Right hindlimb (tissue), 1 donor: ENCODE data around the gene BIRC3.
"Not testable (repeated sequence)": the region's sequence is repeated elsewhere in the genome, so short reads cannot be mapped to it uniquely, and the experiment has no call there.

ENCODE experiments used
- DNase-seq: peaks from one replicate; pipeline ENCODE4 v3.0.0-alpha.2; 2018

BIRC3 gene

GRCh38 chr11:102330231-102330630 lies 12.9 kb downstream of the BIRC3 start:
- DNase-seq, result no peak

GRCh38 chr11:102331341-102331740 lies 14.1 kb downstream of the BIRC3 start:
- no peak for DNase-seq

- no peak for DNase-seq
Measured at GRCh38 chr11:102332611-102332994, 15.3 kb downstream of the BIRC3 start.

- DNase-seq, result no peak
Measured at GRCh38 chr11:102338479-102339010, 21.3 kb downstream of the BIRC3 start.

- not testable (repeated sequence) for DNase-seq
Measured at GRCh38 chr11:102341311-102341710, 24.0 kb downstream of the BIRC3 start.

GRCh38 chr11:102341844-102342318 lies 24.6 kb downstream of the BIRC3 start:
- peak; percentile 81 for DNase-seq

- no peak for DNase-seq
Measured at GRCh38 chr11:102343809-102344208, 26.5 kb downstream of the BIRC3 start.

- DNase-seq, result peak; percentile 27
Measured at GRCh38 chr11:102345904-102346303, 28.6 kb downstream of the BIRC3 start.

- DNase-seq, result no peak
Measured at GRCh38 chr11:102346456-102346747, 29.1 kb downstream of the BIRC3 start.

- peak; percentile 96 for DNase-seq
Measured at GRCh38 chr11:102346748-102347461, 29.6 kb downstream of the BIRC3 start, which contains the start of gene BIRC2. Gene BIRC2 (plus strand): TSS chr11:102347214. CDS start chr11:102349855, 2,641 bp downstream.

GRCh38 chr11:102347462-102348370 lies 30.4 kb downstream of the BIRC3 start:
- DNase-seq, result peak; percentile 30

GRCh38 chr11:102357116-102357515 lies 39.8 kb downstream of the BIRC3 start:
- DNase-seq, result no peak

- DNase-seq, result no peak
Measured at GRCh38 chr11:102359372-102359771, 42.1 kb downstream of the BIRC3 start.

- DNase-seq, result no peak
Measured at GRCh38 chr11:102360681-102361080, 43.4 kb downstream of the BIRC3 start.

- no peak for DNase-seq
Measured at GRCh38 chr11:102361086-102362031, 44.1 kb downstream of the BIRC3 start.

- DNase-seq, result no peak
Measured at GRCh38 chr11:102364991-102365390, 47.7 kb downstream of the BIRC3 start.

GRCh38 chr11:102367364-102367763 lies 50.1 kb downstream of the BIRC3 start:
- no peak for DNase-seq

GRCh38 chr11:102368472-102368871 lies 51.2 kb downstream of the BIRC3 start:
- no peak for DNase-seq

GRCh38 chr11:102374633-102375424 lies 57.5 kb downstream of the BIRC3 start:
- not testable (repeated sequence) for DNase-seq

- no peak for DNase-seq
Measured at GRCh38 chr11:102375720-102376399, 58.6 kb downstream of the BIRC3 start.

- DNase-seq, result no peak
Measured at GRCh38 chr11:102377891-102378290, 60.6 kb downstream of the BIRC3 start.
